HG03159 (cell line): ENCODE measurements around the gene ATG9B.
"Not testable (repeated sequence)": the region's sequence is repeated elsewhere in the genome, so short reads cannot be mapped to it uniquely, and the experiment has no call there.

ENCODE experiments used
- ATAC-seq: cut with Tn5 transposase; IDR thresholded peaks from one replicate; pipeline ENCODE4 v1.9.1; 2021; ENCODE audit warnings: mild to moderate bottlenecking, moderate library complexity; ENCODE audit not compliant: unreplicated experiment

ATG9B gene

DNA sequence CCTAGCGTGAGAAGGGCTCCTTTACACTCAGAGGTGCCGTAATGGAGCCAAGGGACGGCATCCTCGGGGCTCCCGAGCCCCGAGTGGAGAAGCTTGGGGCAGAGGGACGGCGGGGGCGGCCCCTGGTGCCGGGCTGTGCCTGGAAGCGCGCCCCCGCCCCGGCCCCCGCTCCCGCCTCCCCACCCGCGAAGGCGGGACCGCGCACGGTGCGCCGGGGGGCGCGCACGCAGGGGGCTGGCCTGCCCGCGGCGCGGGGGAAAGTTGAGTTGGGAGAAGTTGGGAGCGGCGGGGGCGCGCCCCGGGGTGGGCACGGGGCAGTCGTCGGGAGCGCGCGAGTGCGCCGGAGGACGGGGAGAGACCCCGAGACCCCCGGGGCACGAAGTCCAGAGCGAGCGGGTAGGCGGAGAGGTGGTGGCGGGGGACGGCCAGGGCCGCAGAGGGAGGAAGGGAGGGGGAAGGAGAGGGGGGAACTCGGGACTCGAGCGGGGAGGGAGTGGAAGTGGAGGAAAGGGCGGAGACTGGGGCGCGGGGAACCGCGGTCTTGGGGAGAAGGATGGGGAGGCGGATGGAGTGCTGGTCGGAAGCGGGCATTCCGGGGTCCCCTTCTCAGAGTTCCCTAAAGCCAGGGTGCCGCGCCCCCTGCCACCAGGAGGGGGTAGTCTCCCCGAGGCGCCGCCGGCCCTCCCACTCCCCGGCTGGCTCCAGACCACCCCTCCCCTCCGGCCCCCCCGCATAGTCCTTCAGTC, 35.2 kb upstream of the ATG9B start, which contains the start of gene SLC4A2:
Gene SLC4A2 (plus strand): TSS at position 223 of the 746 bp plus-strand sequence. CDS start 2,399 bp downstream, outside the sequence.
- peak; percentile 29 for ATAC-seq

DNA sequence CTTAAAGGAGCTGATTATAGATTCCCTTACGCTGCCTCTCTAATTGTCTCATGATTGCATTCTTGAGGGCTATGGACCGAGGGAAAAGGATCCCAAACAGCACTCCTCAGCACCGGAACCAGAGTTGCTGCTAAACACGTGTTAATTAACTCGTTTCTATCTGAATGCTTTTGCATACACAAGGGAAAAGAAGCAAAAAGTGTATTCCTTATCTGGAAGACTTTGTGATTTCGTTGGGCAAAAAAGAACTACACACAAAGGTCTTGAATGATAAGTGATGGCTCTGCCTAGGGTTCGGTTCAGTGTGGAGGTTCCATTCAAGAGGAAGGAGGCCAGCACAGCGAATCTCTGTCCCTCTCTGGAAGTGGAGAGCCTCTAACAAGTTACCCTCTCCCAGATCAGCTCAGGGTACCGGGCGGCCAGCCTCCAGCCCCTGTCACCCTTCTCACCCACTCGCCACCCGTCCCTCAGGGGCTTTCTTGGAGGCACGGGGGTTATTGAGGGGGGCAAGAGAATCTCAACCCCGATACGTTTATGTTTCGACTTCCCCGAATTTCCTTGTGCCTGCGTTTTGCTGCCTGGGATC, 34.6 kb upstream of the ATG9B start:
- ATAC-seq, result no peak

DNA sequence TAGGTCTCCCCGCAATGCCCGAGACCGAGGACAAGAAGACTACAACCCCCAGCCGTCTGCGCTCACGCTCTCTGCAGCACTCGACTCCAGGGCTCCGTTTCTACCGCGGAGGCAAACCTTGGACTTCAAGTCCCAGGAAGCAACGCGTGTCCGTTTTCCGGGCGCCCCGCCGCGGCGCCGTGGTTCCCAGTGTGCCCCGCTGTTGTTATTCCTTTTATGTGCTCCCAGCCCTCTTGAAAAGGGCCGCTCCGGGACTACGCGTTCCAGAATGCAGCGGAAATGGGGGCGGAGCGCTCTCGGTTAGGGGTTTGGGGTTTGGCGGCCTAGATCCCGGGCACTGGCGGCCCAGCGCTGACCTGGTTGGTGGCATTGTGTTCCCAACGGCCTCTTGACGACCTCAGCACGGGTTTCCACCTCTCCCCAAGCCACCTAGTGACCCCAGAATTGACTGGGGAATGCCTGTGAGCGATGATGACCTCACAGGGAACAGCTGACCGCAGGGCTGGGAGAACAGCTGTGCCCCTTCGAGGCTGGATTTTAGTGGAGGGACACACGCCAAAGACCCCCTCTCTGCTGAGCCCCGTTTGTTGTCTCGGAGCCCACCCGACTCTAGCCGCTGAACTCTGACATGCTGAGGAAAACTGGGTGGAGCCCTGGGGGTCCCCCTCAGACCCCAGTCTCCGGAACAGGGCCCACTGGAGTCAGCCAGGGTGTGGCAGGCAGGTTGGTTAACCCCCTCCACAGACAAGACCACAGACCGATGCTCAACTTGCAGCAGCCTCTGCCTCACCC, 33.9 kb upstream of the ATG9B start:
- peak; percentile 90 for ATAC-seq

DNA sequence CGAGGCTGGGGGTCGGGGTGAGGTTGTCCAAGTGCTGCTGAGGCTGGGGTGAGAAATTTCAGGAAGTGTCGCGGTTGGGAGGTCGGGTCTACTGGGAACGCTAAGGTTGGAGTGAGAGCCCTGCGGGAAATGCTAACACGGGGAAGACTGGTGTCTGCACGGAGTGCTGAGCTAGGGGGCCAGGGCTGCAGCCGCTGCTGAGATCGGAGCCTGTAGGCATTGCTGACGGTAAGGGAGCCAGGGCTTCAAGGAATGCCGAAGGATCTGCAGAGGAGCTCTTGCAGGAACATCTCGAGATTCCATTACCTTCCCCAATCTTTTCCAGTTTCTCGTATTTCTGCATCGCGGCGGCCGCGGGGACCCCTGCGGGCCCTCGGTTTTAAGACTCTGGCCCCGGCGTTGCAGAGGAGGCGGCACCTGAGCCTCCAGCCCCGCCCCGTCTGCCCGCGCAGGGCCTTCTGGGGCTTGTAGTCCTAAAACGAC, 33.3 kb upstream of the ATG9B start, which contains the start of gene CDK5:
Gene CDK5 (minus strand): TSS at position 392 of the 483 bp plus-strand sequence. CDS start 49 bp downstream, at position 343.
- peak; percentile 8 for ATAC-seq

DNA sequence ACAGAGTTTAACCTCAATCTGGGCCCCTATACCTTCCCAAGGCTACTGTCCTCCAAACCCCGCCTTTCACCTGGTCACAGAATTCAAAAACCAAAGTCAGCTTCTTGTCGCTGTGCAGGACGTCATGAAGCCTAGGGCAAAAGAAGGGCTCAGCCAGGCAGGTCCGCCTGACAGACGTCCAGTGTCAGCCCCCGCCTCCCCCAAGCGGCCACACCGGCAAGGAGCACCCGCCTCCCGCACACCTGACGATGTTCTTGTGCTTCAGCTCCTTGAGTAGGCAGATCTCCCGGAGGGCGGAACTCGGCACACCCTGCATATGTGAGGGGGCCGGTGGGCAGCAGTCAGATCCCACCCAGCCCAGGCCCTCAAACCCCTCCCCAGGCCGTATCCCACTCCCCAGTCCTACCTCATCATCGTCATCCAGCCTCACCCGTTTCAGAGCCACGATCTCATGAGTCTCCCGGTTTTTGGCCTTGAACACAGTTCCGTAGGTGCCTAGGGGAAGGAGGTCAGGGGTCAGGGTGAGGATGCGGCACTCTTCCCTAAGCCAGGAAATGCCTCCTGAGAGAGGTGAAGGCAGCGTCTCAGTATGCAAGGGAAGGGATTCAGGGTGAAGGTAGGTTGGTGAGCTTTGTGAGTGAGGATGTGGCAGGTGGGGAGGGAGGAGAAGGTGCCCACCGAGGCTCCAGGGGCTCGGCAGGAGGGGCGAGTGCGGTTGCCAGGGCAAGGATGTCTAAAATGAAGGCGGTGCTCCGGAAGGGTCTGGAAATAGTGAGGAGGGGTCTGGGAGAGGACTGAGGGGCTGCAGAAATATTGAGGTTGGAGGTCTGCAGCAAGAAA, 32.6 kb upstream of the ATG9B start:
- no peak for ATAC-seq

DNA sequence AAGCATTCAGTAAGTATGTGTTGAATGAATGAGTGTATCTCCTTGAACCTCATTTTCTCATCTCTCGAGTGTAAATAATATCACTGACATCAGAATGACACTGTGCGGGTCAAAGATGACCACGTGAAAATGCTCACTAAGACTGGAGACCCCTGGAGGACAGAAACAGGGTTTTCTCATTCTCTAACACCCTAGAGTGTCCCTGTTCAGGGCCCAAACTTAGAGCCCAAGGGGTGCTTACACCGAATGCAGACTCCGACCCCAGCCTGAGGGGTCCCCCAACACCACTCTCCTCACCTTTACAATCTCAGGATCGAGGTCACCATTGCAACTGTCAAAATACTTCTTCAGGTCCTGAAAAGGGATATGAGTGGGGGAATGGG, 32.0 kb upstream of the ATG9B start:
- no peak for ATAC-seq

DNA sequence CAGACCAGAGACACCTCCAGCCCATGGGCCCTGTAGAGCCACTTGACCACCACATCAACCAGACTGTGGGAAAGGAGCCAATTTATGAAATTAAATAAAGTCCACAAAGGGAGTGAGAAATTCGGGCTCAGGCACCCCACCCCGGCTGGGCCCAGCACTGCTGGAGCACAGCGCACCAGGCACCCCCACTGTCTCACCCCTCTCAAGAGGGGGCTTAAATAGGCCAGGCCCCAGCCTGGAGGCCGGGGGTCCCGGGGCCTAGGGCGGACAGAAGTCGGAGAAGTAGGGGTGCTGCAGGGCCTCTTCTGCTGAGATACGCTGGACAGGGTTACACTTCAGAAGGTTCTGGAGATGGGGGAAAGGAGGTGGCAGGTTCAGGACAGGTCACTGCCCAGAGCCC, 29.5 kb upstream of the ATG9B start:
- no peak for ATAC-seq

DNA sequence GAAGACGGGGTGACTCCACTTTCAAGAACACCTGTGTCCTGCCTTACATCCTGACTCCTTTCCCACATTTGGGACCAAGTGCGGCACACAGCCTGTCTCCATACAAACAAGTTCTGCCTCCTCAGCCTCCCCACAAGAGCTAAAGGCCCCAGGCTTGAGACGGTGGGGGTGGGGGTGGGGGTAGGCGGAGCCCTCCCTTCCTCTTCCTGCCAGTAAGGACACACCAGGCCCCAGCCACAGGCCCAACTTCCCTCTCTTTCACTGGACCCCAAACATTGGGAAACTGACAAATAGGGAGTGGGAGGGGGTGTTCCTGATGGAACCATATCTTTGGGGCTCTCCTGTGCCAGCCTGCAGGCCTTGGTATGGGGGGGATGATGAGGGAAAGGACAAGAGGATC, 28.8 kb upstream of the ATG9B start:
- no peak for ATAC-seq

DNA sequence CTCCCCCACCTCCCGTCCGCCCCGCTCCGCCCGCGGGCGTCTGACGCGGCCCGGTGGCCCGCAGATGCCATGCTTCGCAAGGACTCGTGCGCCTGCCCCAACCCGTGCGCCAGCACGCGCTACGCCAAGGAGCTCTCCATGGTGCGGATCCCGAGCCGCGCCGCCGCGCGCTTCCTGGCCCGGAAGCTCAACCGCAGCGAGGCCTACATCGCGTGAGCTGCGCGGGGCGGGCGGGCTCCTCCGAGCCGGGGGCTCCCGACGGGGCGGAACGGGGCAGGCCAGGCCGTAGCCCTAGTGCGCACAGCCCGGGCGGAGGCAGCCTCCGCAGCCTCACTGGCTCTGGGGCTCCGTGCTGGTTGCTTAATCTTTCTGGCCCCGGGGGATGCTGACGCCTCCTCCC, 26.8 kb upstream of the ATG9B start:
- no peak for ATAC-seq

DNA sequence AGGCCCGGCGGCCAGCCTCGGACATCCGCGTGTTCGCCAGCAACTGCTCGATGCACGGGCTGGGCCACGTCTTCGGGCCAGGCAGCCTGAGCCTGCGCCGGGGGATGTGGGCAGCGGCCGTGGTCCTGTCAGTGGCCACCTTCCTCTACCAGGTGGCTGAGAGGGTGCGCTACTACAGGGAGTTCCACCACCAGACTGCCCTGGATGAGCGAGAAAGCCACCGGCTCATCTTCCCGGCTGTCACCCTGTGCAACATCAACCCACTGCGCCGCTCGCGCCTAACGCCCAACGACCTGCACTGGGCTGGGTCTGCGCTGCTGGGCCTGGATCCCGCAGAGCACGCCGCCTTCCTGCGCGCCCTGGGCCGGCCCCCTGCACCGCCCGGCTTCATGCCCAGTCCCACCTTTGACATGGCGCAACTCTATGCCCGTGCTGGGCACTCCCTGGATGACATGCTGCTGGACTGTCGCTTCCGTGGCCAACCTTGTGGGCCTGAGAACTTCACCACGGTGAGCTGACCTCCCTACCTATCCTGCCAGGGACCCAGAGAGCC, 24.7 kb upstream of the ATG9B start:
- ATAC-seq, result no peak

DNA sequence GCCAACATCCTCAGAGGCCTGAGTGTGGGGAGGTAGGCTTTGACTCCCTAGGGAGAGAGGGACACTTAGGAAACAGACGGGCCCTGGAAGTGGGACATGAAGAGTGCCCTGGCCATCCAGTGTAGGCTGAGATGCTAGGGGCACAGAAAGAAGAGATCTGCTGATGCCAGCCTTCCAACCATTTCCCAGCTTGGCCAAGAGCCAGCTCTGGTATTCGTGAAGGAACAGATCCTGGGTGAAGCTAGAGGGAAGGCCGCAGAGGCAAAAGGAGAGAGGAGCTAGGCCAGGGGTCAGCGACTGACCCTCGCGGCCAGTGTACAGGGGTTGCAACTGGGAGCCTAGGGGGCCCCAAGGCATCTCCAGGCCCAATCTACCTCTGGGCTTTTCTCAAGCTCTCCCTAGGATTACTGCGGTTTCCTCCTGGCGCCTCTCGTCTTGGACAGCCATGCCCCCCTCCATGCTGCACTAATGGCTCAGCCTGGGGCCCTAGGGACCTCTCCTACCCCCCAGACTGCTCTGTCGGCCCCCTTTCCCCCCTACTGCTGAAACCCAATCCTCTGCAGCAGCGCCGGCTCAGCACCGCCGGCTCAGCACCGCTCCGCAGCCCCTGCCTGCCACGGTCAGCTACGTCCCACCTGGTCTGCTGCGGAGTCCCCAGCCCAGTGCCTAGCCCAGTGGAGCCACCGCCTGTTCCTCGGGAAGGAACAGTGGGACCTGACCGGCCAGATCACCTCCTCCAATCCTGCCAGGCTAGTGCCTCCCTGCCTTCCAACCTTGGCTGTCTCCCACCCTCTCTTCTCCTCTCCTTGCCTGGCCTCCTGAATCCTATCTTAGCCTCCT, 23.9 kb upstream of the ATG9B start, which contains the start of gene ASIC3:
Gene ASIC3 (plus strand): TSS at position 556 of the 840 bp plus-strand sequence. CDS start 355 bp downstream, outside the sequence.
- ATAC-seq, result no peak

DNA sequence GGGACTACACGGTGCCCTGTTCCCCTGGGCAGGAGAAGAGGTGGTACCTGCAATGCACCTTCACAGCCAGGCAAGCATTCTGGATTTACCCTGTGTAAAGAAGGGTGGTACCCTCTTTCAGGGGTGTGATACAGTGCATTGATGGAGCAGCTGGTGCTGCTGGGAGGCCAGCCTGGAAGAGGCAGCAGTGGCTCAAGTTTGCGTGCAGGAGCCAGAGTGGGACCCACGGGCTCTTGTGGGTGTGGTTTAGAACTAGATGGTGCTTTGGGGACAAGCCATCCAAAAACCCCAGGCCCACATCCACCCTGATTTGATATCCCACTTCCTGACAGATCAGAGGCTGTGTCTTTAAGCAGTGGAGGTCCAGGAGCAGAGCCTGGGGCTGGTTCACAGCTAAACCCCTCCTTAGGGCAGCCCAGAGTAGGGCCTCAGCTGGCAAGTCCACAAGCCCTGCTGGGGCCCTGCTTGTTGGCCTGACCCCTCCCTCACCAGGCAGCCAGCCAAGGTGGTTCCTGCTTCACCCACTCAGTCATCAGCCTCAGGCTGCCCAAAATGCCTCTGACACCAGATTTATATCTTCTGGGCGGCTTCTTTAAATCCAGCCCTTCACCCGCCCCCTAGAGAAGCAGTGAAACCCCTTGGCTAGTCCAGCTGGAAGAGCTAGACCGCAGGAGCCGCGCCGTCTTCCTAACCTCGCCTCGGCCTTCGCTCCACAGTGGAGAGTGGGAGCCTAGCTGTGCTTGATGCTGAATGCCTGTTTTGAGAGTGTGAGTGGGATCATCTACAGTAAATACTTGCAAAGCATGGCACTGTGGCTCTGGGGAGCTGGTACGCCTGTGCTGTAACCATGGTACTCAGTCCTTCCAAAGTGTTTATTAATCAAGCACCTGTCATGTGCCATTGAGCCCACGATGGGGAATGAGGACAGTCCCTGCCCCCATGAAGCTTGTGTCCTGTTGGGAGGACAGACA, 22.6 kb upstream of the ATG9B start:
- ATAC-seq, result no peak

DNA sequence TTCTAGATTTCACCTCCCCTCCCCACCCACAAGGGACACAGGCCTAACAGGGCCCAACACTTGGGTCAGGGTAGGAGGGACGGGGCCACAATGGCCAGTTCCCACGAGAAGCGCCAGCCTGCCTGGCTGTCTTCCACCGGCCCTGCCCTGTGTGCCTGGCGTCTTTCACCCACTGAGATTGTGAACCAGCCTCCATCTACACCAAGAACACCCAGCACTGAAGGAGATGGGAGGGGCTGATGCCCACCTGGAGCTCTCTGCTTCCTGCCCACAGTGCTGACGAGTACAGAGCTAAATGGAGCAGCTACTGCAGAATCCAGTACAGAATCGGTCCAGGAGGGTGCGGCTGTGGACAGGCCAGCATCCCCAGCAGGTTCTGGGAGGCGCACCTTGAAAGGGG, 21.7 kb upstream of the ATG9B start:
- no peak for ATAC-seq

DNA sequence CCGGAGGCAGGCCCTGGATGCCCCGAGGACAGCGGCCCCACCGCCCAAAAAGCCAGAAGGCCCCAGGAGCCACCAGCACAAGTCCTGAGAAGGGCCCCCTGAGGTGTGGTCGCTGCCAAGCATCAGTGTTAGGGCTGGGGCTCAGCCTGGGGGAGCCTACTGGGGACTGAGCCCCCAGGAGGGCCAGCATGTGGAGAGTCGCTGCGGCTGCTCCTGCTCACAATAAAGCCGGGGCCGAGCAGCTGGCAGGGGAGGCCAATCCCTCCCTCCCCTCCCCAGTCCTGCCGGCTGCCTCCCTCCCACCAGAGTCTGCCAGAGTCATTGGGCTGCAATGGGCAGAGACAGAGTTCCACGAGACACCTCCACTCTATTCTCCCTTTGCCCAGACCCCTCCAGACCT, 21.0 kb upstream of the ATG9B start:
- ATAC-seq, result no peak

DNA sequence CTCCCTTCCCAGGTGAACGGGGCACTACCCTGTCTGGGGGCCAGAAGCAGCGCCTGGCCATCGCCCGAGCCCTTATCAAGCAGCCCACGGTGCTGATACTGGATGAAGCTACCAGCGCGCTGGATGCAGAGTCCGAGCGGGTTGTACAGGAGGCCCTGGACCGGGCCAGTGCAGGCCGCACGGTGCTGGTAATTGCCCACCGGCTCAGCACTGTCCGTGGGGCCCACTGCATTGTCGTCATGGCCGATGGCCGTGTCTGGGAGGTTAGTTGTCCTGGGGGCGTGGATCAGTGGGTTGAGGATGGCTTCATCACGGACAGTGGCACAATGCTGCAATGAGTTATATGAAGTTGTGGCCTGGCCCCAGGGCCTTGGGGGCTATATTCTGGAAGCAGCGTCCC, 19.7 kb upstream of the ATG9B start:
- ATAC-seq, result no peak

DNA sequence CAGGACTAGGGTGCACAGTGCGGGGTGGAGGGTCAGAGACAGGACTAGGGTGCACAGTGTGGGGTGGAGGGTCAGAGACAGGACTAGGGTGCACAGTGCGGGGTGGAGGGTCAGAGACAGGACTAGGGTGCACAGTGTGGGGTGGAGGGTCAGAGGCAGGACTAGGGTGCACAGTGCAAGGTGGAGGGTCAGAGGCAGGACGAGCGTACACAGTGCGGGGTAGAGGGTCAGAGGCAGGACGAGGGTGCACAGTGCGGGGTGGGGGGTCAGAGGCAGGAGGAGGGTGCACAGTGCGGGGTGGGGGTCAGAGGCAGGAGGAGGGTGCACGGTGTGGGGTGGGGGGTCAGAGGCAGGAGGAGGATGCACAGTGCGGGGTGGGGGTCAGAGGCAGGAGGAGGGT, 19.2 kb upstream of the ATG9B start:
- not testable (repeated sequence) for ATAC-seq

DNA sequence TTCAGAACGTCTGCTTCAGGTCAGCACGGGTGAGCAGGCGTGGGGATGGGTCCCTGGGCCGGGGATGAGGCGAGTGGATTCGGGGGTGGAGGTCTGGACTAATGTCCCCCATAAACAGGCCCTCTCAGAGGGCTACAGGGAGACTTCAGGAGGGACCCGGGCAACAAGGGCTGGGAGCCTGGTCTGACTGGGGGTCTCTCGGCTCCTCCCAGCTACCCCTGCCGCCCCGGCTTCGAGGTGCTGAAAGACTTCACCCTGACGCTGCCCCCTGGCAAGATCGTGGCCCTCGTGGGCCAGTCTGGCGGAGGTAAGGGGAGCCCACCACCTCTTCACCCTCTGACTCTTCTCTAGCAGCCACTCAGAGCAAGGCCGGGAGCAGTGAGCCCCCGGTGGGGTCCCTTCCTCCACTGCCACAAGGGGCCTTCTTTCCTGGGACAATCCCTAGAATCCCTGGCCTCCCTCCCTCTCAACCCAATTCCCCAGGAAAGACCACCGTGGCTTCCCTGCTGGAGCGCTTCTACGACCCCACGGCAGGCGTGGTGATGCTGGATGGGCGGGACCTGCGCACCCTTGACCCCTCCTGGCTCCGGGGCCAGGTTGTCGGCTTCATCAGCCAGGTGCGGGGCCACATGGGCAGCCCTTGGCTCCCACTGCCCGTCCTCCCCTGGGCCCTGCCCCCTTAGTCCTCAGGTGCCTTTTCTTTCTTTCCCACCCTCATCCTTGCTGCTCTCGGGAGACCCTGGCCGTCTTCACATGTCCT, 16.5 kb upstream of the ATG9B start:
- no peak for ATAC-seq
